H1 (cell line): ENCODE measurements around the gene VPS13D. TPM values are rescaled to one million over a fixed set of nuclear protein-coding genes. Genes with fewer than 3 reads are reported as not detected.

Source experiments
- CTCF ChIA-PET: fragments of 300-600 bp; sonication (Branson Sonifier 250); formaldehyde crosslinking; loops from one replicate; lab custom pipeline; 2021; ENCODE audit not compliant: partially characterized antibody; lab: Charles Lee
- POLR2A ChIA-PET: fragments of 300-600 bp; sonication (Branson Sonifier 250); formaldehyde crosslinking; loops from one replicate; lab custom pipeline; 2021; ENCODE audit warnings: inconsistent platforms; ENCODE audit not compliant: partially characterized antibody; lab: Charles Lee
- DNase-seq, 2 experiments: peaks; one replicate each; pipeline versions ENCODE4 v3.0.0 to v3.0.0-alpha.2; 2010 to 2022; ENCODE audit warnings: low spot score in 2 of 2, low read depth in 1 of 2, mixed read lengths in 1 of 2
- FAIRE-seq: peaks from 2 replicates; lab custom pipeline; 2011; peaks lifted over from hg19 to GRCh38; lab: Jason Lieb, UNC
- H2AFZ ChIP-seq: 2 replicates; pipeline ENCODE4 v1.8.1; 2012; ENCODE audit warnings: low read length, inconsistent platforms
- H2AK5ac ChIP-seq: 2 replicates; pipeline ENCODE4 v1.6.1; 2013; ENCODE audit warnings: low read depth, low read length
- H2BK120ac ChIP-seq: replicated peaks from 2 replicates; pipeline ENCODE3; 2013; ENCODE audit warnings: low read depth, low read length, inconsistent platforms
- H2BK12ac ChIP-seq: 2 replicates; pipeline ENCODE4 v1.6.1; 2013; ENCODE audit warnings: low read depth, low read length
- H2BK15ac ChIP-seq: 2 replicates; pipeline ENCODE4 v1.6.1; 2013; ENCODE audit warnings: low read length
- H2BK20ac ChIP-seq: 2 replicates; pipeline ENCODE4 v1.6.1; 2013; ENCODE audit warnings: low read length
- H2BK5ac ChIP-seq: 2 replicates; pipeline ENCODE4 v1.6.1; 2013; ENCODE audit warnings: low read depth, low read length
- H3K14ac ChIP-seq: 2 replicates; pipeline ENCODE4 v1.6.1; 2013; ENCODE audit warnings: inconsistent platforms; ENCODE audit not compliant: insufficient read length
- H3K18ac ChIP-seq: 2 replicates; pipeline ENCODE4 v1.6.1; 2013; ENCODE audit warnings: low read length; ENCODE audit errors: extremely low read depth
- H3K23ac ChIP-seq: 2 replicates; pipeline ENCODE4 v1.6.1; 2013; ENCODE audit warnings: inconsistent platforms; ENCODE audit not compliant: insufficient read length
- H3K23me2 ChIP-seq: 2 replicates; pipeline ENCODE4 v1.6.1; 2013; ENCODE audit warnings: low read depth, low read length
- H3K27ac ChIP-seq: 2 replicates; pipeline ENCODE4 v1.6.1; 2011; ENCODE audit warnings: low read depth, low read length, inconsistent platforms
- H3K27me3 ChIP-seq, 4 experiments: replicated peaks in 1 of 4; 1 replicate in 1 of 4; 2 replicates in 3 of 4; pipeline versions ENCODE4 v1.6.1 to v1.8.1; 2011 to 2013; ENCODE audit warnings: low read length in 3 of 4, mild to moderate bottlenecking in 3 of 4, inconsistent platforms in 2 of 4, mixed read lengths in 2 of 4, moderate library complexity in 1 of 4; ENCODE audit not compliant: control insufficient read depth in 3 of 4, insufficient read depth in 3 of 4; ENCODE audit errors: extremely low read depth in 1 of 4
- H3K36me3 ChIP-seq, 4 experiments: 2 replicates each; pipeline versions ENCODE4 v1.6.1 to v1.8.1; 2011 to 2013; ENCODE audit warnings: mild to moderate bottlenecking in 4 of 4, low read length in 3 of 4, moderate library complexity in 2 of 4, control low read depth in 1 of 4, inconsistent platforms in 1 of 4; ENCODE audit not compliant: insufficient read depth in 4 of 4, control insufficient read depth in 2 of 4
- H3K4ac ChIP-seq: replicated peaks from 2 replicates; pipeline ENCODE3; 2013; ENCODE audit warnings: low read length, low read depth, mixed read lengths, inconsistent platforms; ENCODE audit not compliant: insufficient read length
- H3K4me1 ChIP-seq, 4 experiments: replicated peaks in 1 of 4; 1 replicate in 1 of 4; 2 replicates in 3 of 4; pipeline versions ENCODE4 v1.6.1 to v1.8.1; 2011 to 2013; ENCODE audit warnings: low read length in 3 of 4, inconsistent platforms in 2 of 4, mixed read lengths in 1 of 4; ENCODE audit not compliant: insufficient read depth in 4 of 4, control insufficient read depth in 3 of 4
- H3K4me2 ChIP-seq, 2 experiments: 2 replicates each; pipeline versions ENCODE4 v1.6.1 to v1.8.1; 2011 to 2013; ENCODE audit warnings: low read depth in 2 of 2, low read length in 2 of 2, control low read depth in 1 of 2, inconsistent platforms in 1 of 2, mild to moderate bottlenecking in 1 of 2; ENCODE audit not compliant: insufficient read depth in 1 of 2
- H3K4me3 ChIP-seq, 4 experiments: fragments of 200-600, 300-600 bp in 1 of 4; sonication (generic), shearing (Covaris generic), sonication (Bioruptor Twin) in 1 of 4; 2 replicates each; pipeline versions ENCODE4 v1.5.1 to v1.8.1; 2011 to 2016; ENCODE audit warnings: low read length in 4 of 4, low read depth in 3 of 4, control low read depth in 2 of 4, inconsistent platforms in 2 of 4, mild to moderate bottlenecking in 2 of 4, mixed read lengths in 1 of 4, moderate library complexity in 1 of 4; ENCODE audit not compliant: insufficient read depth in 2 of 4; ENCODE audit errors: extremely low read depth in 1 of 4
- H3K56ac ChIP-seq: replicated peaks from 2 replicates; pipeline ENCODE3; 2013; ENCODE audit warnings: low read depth, mild to moderate bottlenecking, mixed read lengths, low read length, inconsistent platforms; ENCODE audit not compliant: insufficient read length
- H3K79me1 ChIP-seq: 2 replicates; pipeline ENCODE4 v1.6.1; 2013; ENCODE audit warnings: low read depth, low read length, control low read depth
- H3K79me2 ChIP-seq, 2 experiments: 2 replicates each; pipeline versions ENCODE4 v1.6.1 to v1.8.1; 2012 to 2013; ENCODE audit warnings: low read length in 2 of 2, mild to moderate bottlenecking in 2 of 2, inconsistent platforms in 1 of 2; ENCODE audit not compliant: insufficient read depth in 2 of 2, control insufficient read depth in 1 of 2
- H3K9ac ChIP-seq, 4 experiments: replicated peaks in 1 of 4; 1 replicate in 1 of 4; 2 replicates in 3 of 4; pipeline versions ENCODE4 v1.6.1 to v1.8.1; 2011 to 2013; ENCODE audit warnings: low read depth in 3 of 4, low read length in 3 of 4, control low read depth in 2 of 4, mild to moderate bottlenecking in 2 of 4, moderate library complexity in 2 of 4, inconsistent platforms in 1 of 4; ENCODE audit errors: extremely low read depth in 1 of 4
- H3K9me3 ChIP-seq, 2 experiments: 2 replicates each; pipeline versions ENCODE4 v1.6.1 to v1.8.1; 2012 to 2013; ENCODE audit warnings: mild to moderate bottlenecking in 2 of 2, moderate library complexity in 2 of 2, control low read depth in 1 of 2, inconsistent platforms in 1 of 2, low read depth in 1 of 2, low read length in 1 of 2, mixed read lengths in 1 of 2; ENCODE audit not compliant: insufficient read depth in 2 of 2
- H4K20me1 ChIP-seq, 2 experiments: replicated peaks in 1 of 2; 2 replicates each; pipeline versions ENCODE3 to v1.8.1; 2011 to 2013; ENCODE audit warnings: inconsistent platforms in 2 of 2, low read length in 2 of 2, mild to moderate bottlenecking in 1 of 2; ENCODE audit not compliant: insufficient read depth in 2 of 2, control insufficient read depth in 1 of 2
- H4K5ac ChIP-seq: 2 replicates; pipeline ENCODE4 v1.6.1; 2013; ENCODE audit warnings: low read length, low read depth, mixed read lengths, inconsistent platforms; ENCODE audit not compliant: insufficient read length
- H4K8ac ChIP-seq: 2 replicates; pipeline ENCODE4 v1.8.0; 2013; ENCODE audit warnings: mild to moderate bottlenecking, moderate library complexity, low read length, inconsistent platforms; ENCODE audit not compliant: insufficient read depth; ENCODE audit errors: extremely low read depth
- H4K91ac ChIP-seq: replicated peaks from 2 replicates; pipeline ENCODE3; 2013; ENCODE audit warnings: low read length, mixed read lengths, inconsistent platforms; ENCODE audit not compliant: insufficient read length
- RNF2 ChIP-seq: fragments of 200-900, 300-1000 bp; sonication (generic); IDR thresholded peaks from 2 replicates; pipeline ENCODE4 v1.7.1; 2016; ENCODE audit warnings: borderline replicate concordance, low read depth, mild to moderate bottlenecking, antibody characterized with exemption, low read length; ENCODE audit not compliant: poor library complexity, severe bottlenecking; ENCODE audit errors: missing control alignments
- WGBS, 2 experiments: shearing (Covaris generic) in 1 of 2; methylation state at CpG; one replicate each; pipeline versions ENCODE4 v1.1.6 to v1.1.7; 2013 to 2015; ENCODE audit warnings: low lambda C conversion rate in 2 of 2, mixed read lengths in 2 of 2, inconsistent platforms in 1 of 2, low coverage in 1 of 2, missing lambda C conversion rate in 1 of 2; ENCODE audit not compliant: insufficient replicate concordance in 2 of 2, insufficient coverage in 1 of 2, insufficient read length in 1 of 2; ENCODE audit errors: extremely low coverage in 1 of 2, missing lambda C conversion rate in 1 of 2; 5-methylcytosine and 5-hydroxymethylcytosine counted together
- polyA plus RNA-seq, 7 experiments: library from polyadenylated mRNA; depleted of rRNA in 3 of 7; stranded (reverse) in 5 of 7; unstranded in 2 of 7; fragments of >200 nt in 5 of 7; fragments of 200-250 nt in 2 of 7; gene quantifications; 1 replicate in 5 of 7; 2 replicates in 1 of 7; 4 replicates in 1 of 7; pipeline versions ENCODE4 v1.2.1 to v1.2.3, GENCODE V29; 2011 to 2013; ENCODE audit warnings: missing spikeins in 2 of 7, mixed read lengths in 2 of 7
- total RNA-seq: library from RNA; stranded (reverse); fragmentation: NEBNext Ultra II Directional; extraction: Animal tissue kit (Norgen Biotek cat#: 25700); gene quantifications from 2 replicates; pipeline ENCODE4 v1.2.1, GENCODE V29; 2021

VPS13D gene
- total and polyA plus RNA-seq, 2 of the 8 experiments (the other 6 are each of a cell fraction or from before 2014, with no cell fraction given), result 10.9 to 31.2 TPM

DNA sequence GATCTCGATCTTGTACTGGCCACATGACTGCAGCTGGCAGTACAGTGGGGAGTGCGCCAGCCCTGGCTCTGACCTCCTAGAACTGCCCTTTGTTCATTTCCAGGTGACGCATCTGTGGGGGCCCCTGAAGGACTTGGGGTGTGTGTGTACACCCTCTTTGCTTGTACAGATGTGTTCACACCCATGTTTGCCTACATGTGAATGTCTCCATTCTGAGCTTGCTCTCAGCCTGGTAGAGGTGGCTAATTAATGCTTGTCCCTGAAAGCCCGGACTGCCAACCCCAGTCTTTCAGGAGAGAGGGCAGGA lies 43.2 kb upstream of the VPS13D start:
- Histone ChIP-seq H3K79me2 (no peaks in the 10 kb centered on the region), H3K18ac (no peak overlapping the region), H3K27ac (no peak overlapping the region), H3K23ac (no peak overlapping the region), H2AK5ac (no peak overlapping the region), H3K9ac (no peak overlapping the region), H4K91ac (no peak overlapping the region), H3K4me2 (no peak overlapping the region), H4K5ac (no peak overlapping the region), H3K27me3 (no peaks in the 10 kb centered on the region; a peak in 1 of 7 replicates), H3K9me3 (peaks cover 0 to 13% of the 10 kb centered on the region in 2 experiments; a peak in 1 of 4 replicates), H2BK15ac (no peak overlapping the region), H4K20me1 (no peaks in the 10 kb centered on the region), H3K56ac (no peak overlapping the region), H4K8ac (no peak overlapping the region), H2AFZ (no peak overlapping the region), H3K4me3 (no peak overlapping the region), H3K4me1 (peaks cover 0 to 11% (median 5%) of the 10 kb centered on the region in 4 experiments; a peak in 6 of 7 replicates), H2BK120ac (no peak overlapping the region), H2BK5ac (no peak overlapping the region), H2BK20ac (no peak overlapping the region), H3K36me3 (no peaks in the 10 kb centered on the region), H3K14ac (no peak overlapping the region), H3K4ac (no peak overlapping the region), H2BK12ac (no peak overlapping the region), H3K79me1 (no peaks in the 10 kb centered on the region), H3K23me2 (no peaks in the 10 kb centered on the region)
- TF ChIP-seq RNF2, result no peak
- WGBS, 2 experiments, result 89% methylated on average over 4 of the region's 4 CpGs; no CpG with 5 or more reads in 1 of the 2 experiments
- ChIA-PET CTCF (interaction anchor here (0.8 to 9.7 kb wide), 4 partner anchors 17 to 62 kb away, joined by 3 to 165 read pairs (median 32); no protein-coding TSS in a partner anchor), POLR2A (interaction anchor here (0.7 to 2.2 kb wide), 2 partner anchors 9 to 19 kb away, joined by 3 to 10 read pairs; no protein-coding TSS in a partner anchor)
- no peak for DNase-seq
- FAIRE-seq, result no peak
